PFSK-1 (cell line): ENCODE data around the gene GAL3ST1.

ENCODE experiments used
- POLR2AphosphoS5 ChIP-seq: IDR thresholded peaks from 2 replicates; pipeline ENCODE4 v1.6.1; 2012; ENCODE audit warnings: low read depth, mild to moderate bottlenecking, control low read depth, low read length, moderate library complexity
- SIN3A ChIP-seq: IDR thresholded peaks from 2 replicates; pipeline ENCODE4 v1.6.1; 2012; ENCODE audit warnings: mild to moderate bottlenecking, low read length, moderate library complexity, borderline replicate concordance; ENCODE audit not compliant: insufficient read depth

DNA sequence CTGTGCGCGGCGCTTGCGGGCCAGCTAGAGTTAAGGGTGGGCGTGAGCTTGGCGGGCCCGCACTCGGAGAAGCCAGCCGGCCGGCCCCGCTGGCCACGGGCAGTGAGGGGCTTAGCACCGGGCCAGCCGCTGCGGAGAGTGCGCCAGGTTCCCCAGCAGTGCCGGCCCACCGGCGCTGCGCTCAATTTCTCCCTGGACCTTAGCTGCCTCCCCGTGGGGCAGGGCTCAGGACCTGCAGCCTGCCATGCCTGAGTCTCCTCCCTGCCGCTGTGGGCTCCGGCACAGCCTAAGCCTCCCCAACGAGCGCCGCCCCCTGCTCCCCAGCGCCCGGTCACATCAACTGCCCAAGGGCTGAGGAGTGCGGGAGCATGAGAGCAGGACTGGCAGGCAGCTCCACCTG is 22.4 kb upstream of the GAL3ST1 start:
- TF ChIP-seq SIN3A (no peak), POLR2AphosphoS5 (no peak)
